SK-N-MC (cell line): ENCODE data around the gene KDM4D.

Experiments used
- EZH2 ChIP-seq: fragments of 200-600 bp; sonication (generic); IDR thresholded peaks from one replicate; pipeline ENCODE4 v1.6.1; 2017; ENCODE audit warnings: antibody characterized with exemption
- FOXP2 ChIP-seq: optimal IDR thresholded peaks from 2 replicates; pipeline ENCODE3; 2011; ENCODE audit warnings: mild to moderate bottlenecking, moderate library complexity; ENCODE audit not compliant: insufficient read depth; ENCODE audit errors: extremely low read length, control extremely low read depth
- POLR2AphosphoS5 ChIP-seq: IDR thresholded peaks from 2 replicates; pipeline ENCODE4 v1.6.1; 2012; ENCODE audit warnings: mild to moderate bottlenecking, low read depth, low read length, borderline replicate concordance

- TF ChIP-seq POLR2AphosphoS5 (no peak), EZH2 (no peak), FOXP2 (no peak)
Measured at GRCh38 chr11:94948070-94948617, 25.4 kb upstream of the KDM4D start.
